Glutamatergic neuron (in vitro differentiated cells): Measurements from ENCODE around the gene ZCCHC7. TPM values are rescaled to one million over a fixed set of nuclear protein-coding genes. Genes with fewer than 3 reads are reported as not detected.

ENCODE experiments used
- DNase-seq: peaks from one replicate; pipeline ENCODE4 v3.0.0; 2022
- H3K27ac Mint-ChIP-seq: one replicate; pipeline ENCODE4 v1.8.0; 2020; ENCODE audit warnings: mild to moderate bottlenecking, mixed read lengths, inconsistent platforms; ENCODE audit not compliant: unreplicated experiment
- H3K27me3 Mint-ChIP-seq: one replicate; pipeline ENCODE4 v1.8.0; 2020; ENCODE audit warnings: mild to moderate bottlenecking, moderate library complexity, mixed read lengths, inconsistent platforms; ENCODE audit not compliant: unreplicated experiment
- H3K36me3 Mint-ChIP-seq: one replicate; pipeline ENCODE4 v1.8.0; 2020; ENCODE audit warnings: mild to moderate bottlenecking, mixed read lengths, inconsistent platforms; ENCODE audit not compliant: unreplicated experiment
- H3K4me1 Mint-ChIP-seq: one replicate; pipeline ENCODE4 v1.8.0; 2020; ENCODE audit warnings: mild to moderate bottlenecking, low read depth, mixed read lengths, inconsistent platforms; ENCODE audit not compliant: unreplicated experiment
- H3K4me3 Mint-ChIP-seq: one replicate; pipeline ENCODE4 v1.8.0; 2020; ENCODE audit warnings: mild to moderate bottlenecking, mixed read lengths, inconsistent platforms; ENCODE audit not compliant: unreplicated experiment
- H3K9me3 Mint-ChIP-seq: one replicate; pipeline ENCODE4 v1.8.0; 2020; ENCODE audit warnings: mild to moderate bottlenecking, moderate library complexity, mixed read lengths, inconsistent platforms; ENCODE audit not compliant: unreplicated experiment
- total RNA-seq: library from RNA; stranded (reverse); fragmentation: NEBNext Ultra II Directional; extraction: Animal tissue kit (Norgen Biotek cat#: 25700); gene quantifications from one replicate; pipeline ENCODE4 v1.2.1, GENCODE V29; 2021; ENCODE audit not compliant: unreplicated experiment
- TF ChIP-seq, protein P1 (sequence below): fragments of 200-600 bp; sonication (generic); IDR thresholded peaks from one replicate; pipeline ENCODE4 v1.5.0; 2021; ENCODE audit not compliant: partially characterized antibody, unreplicated experiment

The ZCCHC7 gene
- total RNA-seq, 1 donor from 2014 or later: 31.1 TPM

DNA sequence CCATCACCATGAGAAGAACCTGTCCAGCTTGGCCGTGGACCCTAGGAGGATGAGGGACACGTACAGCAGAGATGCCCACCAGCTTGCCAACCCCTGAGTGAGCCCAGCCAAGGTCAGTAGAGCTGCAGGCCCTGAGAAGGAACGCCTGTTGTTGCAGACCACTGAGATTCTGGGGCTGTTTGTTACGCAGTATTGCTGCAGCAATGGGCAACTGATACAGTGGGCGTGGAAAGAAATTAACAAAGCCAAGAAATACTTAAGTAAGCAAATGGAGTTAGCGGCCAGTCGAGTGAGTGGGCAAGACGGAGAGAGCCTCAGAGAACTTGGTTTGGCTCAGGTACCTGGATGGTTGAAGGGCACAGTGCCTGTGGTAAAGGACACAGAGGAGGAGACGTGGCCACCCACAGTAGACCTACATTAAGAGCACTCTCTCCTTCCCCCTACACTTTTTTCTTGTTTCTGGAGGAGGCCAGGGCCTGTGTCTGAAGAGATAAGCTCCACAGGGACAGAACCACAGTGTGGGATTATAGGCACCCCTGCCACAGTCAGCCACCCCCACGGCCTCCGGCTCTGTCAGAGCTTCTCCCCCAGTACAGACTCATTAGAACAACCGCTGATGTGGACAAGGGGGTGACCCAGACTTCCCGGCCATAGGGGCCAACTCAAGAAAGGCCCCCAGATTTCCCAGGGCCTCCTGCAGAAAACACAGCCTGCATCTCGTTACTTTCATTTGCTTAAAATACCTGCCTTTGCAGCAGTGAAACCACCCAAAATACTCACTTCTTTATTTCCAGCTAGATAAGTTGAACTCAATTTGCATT is 262.0 kb downstream of the ZCCHC7 start:
- Mint-ChIP-seq H3K4me3 (no peak overlapping the region), H3K27ac (no peak overlapping the region), H3K36me3 (peaks cover 7% of the 10 kb centered on the region), H3K4me1 (peaks cover 8% of the 10 kb centered on the region), H3K9me3 (no peaks in the 10 kb centered on the region), H3K27me3 (peaks cover 3% of the 10 kb centered on the region)
- no peak for DNase-seq
- TF ChIP-seq, protein P1, sequence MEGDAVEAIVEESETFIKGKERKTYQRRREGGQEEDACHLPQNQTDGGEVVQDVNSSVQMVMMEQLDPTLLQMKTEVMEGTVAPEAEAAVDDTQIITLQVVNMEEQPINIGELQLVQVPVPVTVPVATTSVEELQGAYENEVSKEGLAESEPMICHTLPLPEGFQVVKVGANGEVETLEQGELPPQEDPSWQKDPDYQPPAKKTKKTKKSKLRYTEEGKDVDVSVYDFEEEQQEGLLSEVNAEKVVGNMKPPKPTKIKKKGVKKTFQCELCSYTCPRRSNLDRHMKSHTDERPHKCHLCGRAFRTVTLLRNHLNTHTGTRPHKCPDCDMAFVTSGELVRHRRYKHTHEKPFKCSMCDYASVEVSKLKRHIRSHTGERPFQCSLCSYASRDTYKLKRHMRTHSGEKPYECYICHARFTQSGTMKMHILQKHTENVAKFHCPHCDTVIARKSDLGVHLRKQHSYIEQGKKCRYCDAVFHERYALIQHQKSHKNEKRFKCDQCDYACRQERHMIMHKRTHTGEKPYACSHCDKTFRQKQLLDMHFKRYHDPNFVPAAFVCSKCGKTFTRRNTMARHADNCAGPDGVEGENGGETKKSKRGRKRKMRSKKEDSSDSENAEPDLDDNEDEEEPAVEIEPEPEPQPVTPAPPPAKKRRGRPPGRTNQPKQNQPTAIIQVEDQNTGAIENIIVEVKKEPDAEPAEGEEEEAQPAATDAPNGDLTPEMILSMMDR: no peak

DNA sequence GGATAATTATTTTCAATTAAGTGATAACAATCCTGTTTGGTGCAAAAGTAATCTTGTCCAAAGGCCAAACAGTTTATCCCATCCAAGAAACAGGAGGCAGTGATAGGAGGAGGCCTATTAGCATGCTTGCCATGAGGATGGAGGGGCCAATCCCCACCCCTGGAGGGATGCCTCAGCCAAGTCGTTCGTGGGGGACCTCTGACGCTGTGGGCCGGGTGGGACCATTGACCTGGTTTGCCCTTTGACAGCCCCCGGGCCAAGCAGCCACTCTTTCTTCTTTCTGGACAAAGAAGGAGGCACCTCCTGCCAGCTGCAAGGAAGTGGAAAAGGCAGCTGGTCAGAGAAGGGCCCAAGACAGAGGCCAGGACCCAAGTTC is 262.6 kb downstream of the ZCCHC7 start:
- TF ChIP-seq, protein P1: no peak
- H3K36me3 Mint-ChIP-seq: peaks cover 7% of the 10 kb centered on the region
- no peaks in the 10 kb centered on the region for H3K9me3 Mint-ChIP-seq
- no peak overlapping the region for H3K4me3 Mint-ChIP-seq
- no peak overlapping the region for H3K27ac Mint-ChIP-seq
- no peak for DNase-seq
- peaks cover 3% of the 10 kb centered on the region for H3K27me3 Mint-ChIP-seq
- peaks cover 8% of the 10 kb centered on the region for H3K4me1 Mint-ChIP-seq

DNA sequence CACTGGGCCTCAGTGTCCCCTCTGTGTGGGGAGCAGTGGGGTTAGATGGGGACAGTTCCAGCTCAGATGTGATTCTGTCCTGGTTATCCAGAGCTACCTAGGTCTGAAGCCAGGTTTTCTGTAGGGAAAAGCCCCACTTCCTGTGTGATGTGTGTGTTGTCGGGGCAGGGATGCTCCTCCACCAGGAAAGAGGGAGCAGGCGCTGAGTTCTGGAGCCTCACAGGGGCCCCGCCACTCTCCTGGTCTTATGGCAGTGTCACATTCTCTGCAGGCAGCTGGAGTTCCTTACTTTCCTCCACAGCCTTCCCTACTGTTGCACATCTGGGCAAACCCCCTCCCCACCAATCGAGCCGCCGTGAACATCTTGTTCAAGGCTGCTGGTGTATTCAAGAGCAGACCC is 263.0 kb downstream of the ZCCHC7 start:
- DNase-seq: no peak
- TF ChIP-seq, protein P1: no peak
- Mint-ChIP-seq H3K4me1 (peaks cover 8% of the 10 kb centered on the region), H3K9me3 (no peaks in the 10 kb centered on the region), H3K36me3 (peaks cover 7% of the 10 kb centered on the region), H3K4me3 (no peak overlapping the region), H3K27ac (no peak overlapping the region), H3K27me3 (peaks cover 3% of the 10 kb centered on the region)

DNA sequence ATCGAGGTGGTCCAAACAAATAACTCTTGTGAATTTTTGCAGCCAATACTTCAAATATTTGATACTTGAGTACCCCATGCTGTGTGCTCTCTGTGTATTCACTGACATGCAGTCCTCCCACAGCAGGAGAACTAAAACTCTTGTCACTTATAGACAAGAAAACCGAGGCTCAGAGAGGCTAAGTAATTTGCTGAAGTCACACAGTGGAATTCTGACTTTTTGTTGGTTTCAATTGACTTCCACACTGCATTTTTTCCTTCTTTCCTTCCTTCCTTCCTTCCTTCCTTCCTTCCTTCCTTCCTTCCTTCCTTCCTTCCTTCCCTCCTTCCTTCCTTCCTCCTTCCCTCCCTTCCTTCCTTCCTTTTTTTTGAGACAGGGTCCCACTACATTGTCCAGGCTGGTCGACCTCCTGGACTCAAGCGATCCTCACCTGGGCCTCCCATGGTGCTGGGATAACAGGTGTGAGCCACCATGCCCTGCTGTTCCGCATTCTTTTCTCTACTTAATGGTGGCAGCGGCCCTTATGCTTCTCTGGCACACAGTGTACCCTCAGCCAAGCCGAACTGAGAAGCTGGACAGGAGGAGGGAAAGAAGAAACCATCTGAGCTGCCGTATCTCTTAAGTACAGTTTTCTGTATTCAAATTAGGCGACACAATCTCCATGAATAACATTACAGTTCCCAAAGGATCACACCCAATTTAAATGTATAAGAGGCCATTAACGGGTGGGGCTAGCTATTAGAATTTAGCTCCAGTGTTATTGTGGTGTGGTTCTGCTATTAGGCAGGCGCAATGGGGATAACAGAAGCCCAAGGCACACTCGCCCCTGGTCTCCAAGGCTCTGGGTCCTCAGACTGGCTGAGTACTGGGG is 263.7 kb downstream of the ZCCHC7 start:
- TF ChIP-seq, protein P1: no peak
- no peak for DNase-seq
- H3K36me3 Mint-ChIP-seq: peaks cover 7% of the 10 kb centered on the region
- peaks cover 8% of the 10 kb centered on the region for H3K4me1 Mint-ChIP-seq
- peaks cover 3% of the 10 kb centered on the region for H3K27me3 Mint-ChIP-seq
- no peaks in the 10 kb centered on the region for H3K9me3 Mint-ChIP-seq
- H3K27ac Mint-ChIP-seq: no peak overlapping the region
- H3K4me3 Mint-ChIP-seq: no peak overlapping the region
